HG03558 (cell line): ENCODE results near the gene PAAF1.

ENCODE experiments used
- ATAC-seq: cut with Tn5 transposase; IDR thresholded peaks from one replicate; pipeline ENCODE4 v1.9.1; 2021; ENCODE audit warnings: moderate number of reproducible peaks; ENCODE audit not compliant: unreplicated experiment; ENCODE audit errors: extremely low read depth

The PAAF1 gene

DNA sequence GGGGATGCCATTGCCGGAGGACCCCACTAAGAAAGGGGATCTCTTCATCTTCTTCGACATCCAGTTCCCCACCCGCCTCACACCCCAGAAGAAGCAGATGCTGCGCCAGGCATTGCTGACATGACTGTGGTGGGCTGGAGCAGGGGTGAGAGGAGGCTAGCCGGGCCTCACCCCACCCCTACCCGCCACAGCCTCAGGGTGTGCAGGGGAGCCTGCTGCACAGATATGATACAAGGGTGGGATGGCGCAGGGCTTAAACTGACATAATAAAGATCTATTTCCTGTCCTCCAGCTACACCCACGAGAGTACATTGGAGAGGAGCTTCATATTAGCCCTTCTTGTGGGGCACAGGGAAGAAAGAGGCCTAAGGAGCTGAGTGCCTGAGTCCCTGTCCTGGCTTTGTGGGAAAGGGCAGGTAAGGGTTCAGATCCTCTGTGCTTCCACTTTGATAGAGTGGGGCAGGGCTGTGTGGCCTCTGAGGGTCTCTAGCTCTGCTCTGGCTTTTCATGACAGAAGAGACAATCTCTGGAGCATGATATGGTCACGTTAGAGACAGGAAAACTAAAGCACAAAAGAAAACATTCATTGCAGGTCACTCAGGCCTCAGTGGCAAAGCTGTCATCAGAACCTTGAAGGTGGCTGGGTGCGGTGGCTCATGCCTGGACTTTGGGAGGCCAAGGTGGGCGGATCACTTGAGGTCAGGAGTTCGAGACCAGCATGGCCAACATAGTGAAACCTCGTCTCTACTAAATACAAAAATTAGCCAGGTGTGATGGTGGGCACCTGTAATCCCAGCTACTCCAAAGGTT is 93.4 kb downstream of the PAAF1 start:
- ATAC-seq = no peak

DNA sequence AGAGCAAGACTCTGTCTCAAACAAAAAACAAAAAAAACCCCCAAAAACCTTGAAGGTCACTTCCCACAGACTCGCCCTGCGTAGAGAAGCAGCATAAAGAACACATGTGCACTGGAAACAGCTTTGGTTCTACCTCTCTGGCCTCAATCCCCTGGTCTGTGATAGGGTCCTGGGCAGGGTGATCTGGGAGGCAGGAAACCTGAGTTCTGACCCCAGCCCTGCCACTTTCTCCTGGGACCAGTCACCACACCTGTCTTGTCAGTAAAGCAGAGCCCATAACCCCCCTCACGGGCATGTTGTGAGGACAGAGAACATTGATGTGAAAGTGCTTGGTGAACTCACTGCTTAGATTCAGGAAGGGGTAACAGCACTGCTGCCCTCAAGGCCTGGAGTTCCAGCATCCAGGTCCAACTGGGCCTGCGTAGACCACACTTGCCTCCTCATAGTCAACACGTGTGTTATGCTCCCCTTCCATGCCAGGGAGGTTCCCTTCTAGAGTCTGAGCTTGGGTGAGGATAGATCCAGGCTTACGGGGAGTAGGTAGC is 94.4 kb downstream of the PAAF1 start:
- no peak for ATAC-seq

DNA sequence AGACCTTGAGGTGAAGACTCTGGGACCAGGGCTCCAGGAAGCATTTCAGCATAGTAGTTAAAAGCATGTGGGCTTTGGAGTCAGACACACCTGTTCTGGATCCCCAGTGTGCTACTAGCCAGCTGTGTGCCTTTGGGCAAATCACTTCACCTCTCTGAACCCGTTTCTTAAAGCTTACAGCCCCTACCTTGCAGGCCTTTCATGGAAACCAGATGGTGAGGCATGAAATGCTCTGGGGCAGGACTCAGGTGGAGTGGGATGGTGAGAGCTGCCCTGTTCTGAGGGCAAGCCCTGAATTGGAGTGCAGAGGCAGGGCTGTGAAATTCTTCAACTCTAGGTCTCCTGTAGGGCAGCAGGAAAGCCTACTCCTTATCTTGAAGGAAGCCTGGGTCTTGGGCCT is 95.4 kb downstream of the PAAF1 start:
- no peak for ATAC-seq

DNA sequence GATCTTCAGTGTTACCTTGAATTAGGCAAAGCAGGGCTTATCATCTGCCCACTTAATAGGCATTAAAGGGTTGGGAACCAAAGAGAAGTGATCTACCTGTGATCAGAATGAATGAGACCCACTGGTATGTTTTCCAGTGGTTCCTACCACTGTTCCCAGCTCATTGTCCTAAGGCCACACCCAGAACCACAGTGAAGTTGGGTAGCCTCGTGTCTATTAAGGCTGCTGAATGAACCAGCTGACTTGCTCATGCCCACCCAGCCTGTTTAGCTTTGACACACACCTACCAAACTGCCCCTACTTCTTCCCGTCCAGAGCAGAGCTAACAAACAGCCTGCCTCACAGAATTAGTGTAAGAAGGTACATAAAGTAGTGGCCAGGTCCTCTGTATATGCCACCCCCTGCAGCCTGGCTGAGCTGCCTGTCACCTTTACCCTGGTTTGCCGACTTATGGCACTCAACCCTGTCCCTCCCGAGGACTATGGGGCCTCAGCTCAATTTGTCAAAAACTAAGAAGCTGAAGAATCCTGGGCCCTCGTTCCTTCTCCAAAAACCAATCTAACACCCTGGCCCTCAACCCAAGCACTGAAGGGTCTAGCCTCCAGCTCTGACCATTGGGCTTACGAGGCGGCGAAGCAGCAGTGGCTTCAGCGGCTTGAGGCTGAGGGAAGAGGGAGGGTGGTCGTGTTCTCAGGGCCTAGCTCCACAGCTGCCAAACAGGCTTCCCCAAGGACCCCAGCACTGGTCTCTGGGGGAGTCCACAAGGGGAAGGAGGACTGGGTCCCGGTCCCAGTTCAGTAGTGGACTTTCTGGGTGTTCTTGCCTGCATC is 96.0 kb downstream of the PAAF1 start:
- no peak for ATAC-seq

DNA sequence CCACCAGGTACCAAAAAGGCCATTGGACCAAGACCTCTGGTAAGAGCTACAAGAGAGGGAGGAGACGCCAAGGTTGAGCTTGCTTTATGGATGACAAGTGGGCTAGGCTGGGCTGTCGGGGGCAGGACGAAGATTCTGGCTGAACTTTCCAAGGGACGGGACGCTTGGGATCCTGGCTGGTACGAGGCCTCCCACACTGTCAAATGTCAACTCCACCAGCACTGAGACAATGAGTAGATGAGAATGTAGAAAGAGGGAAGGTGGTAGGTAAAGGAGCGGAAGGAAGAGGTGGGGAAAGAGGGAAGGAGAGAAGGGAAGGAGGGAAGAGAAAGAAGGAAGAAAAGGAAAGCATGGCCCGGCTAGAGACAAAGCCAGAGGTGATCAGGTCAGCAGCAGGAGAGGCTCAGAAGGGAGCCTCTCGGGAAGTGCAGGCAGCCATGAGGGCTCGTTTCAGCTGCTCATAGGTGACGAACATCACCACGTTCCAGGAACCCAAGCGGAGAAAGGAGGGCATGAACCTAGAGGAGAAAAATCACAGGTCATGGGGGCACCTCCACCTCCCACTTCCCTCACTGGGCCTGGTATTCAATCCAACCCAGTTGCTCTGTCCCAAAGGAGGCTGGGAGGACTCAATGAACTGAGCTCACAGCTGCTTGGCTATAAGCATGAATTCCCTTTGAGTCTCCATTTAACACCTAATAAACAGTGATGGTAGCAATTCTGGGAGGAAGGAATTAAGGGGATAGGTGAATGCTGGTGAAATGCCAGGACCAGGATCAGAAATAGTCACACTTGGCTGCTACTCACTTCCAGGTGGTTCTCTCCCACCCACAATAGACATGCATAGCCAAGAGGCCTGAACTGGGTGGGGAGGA is 98.0 kb downstream of the PAAF1 start:
- no peak for ATAC-seq

DNA sequence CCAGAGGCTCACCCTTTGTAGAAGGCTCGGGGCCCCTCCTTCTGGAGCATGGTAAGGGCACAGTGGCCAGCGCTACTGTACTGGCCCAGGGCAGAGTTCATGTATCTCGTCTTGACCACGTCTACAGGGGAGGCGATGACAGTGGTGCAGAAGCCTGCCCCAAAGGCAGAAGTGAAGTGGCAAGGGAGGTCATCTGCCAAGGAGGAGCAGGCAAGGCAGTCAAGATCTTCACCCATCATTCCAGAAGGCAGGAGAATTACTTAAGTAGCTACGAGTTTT is 98.6 kb downstream of the PAAF1 start:
- no peak for ATAC-seq

DNA sequence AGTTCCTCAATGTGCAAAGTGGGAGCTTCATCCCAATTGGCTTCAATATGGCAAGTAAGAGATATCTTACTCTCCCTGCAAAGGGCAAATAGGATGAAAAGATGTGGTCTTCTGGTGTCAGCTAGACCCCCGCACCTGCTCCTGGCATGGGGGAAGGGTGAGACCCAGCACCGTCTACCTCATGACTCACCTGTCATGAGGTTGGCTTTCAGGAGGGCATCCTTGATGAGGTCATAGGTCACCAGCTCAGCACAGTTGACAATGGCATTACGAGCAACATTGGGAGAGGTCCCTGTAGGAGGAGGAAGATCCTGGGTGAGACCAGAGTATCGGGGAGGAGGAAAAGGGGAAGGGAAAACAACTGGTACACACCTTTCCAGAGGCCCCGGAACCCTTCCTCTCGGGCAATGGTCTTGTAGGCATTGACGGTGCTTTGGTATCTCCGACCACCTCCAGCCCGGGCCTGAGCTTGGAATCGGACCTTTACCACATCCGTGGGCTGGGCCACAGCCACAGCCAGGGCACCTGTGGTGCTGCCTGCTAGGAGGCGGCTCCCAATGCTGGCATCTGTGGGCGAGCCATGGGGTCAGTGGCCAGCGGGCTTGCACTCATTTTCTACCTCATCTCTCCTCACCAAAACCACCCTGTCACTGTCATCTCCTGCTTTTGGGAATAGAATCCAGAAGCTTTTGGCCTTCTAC is 99.8 kb downstream of the PAAF1 start:
- ATAC-seq = no peak

DNA sequence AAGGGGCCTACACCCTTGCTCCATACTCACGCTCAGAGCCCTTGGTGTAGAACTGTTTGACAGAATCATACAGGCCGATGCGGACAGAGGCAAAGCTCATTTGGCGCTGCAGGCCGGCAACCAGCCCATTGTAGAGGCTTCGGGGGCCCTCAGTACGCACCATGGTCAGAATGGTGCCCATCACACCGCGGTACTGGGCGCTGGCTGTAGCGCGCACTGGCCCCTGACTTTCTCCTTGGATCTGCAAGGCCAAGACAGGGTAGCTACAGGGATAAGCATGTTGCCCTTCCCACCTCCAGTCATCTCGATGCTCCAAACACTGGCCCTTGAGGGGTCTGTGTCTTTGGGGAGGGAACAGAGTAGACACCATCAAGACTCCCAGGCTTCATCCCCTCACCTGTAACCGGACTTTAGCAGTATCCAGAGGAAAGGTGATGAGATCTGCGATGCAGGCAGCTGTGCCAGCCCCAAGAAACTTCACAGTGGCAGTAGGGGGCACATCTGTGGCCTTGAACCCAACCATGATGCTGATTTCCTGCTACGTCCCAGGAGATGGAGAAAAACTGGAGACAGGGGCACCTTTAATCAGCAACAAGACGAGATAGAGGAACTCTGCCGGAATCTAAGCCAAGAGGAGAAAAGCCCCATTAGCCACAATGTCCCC is 101.2 kb downstream of the PAAF1 start:
- no peak for ATAC-seq

DNA sequence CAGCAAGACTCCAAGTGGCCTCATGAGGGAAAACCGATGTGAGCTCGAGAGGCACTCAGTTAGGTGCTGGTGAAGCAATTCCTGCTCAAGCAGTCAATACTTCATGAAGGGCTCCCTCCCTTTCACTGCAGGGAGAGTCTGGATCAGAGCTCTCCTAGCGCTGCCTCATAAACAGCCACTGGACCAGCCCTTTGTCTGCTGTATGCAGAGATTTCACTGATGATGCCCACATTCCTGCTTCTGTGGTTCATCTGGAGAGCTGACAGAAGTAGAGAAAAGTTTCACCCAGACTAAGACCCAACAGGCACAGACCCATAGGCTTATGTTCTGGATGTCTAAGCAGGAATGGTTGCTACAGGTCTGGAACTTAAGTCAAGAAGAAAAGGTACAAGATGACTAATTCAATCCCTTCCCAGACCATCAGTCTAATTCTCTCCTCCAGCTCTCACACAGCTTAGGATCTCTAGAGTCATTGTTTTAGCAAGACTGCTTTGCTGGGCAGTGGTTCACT is 101.8 kb downstream of the PAAF1 start:
- ATAC-seq = no peak

DNA sequence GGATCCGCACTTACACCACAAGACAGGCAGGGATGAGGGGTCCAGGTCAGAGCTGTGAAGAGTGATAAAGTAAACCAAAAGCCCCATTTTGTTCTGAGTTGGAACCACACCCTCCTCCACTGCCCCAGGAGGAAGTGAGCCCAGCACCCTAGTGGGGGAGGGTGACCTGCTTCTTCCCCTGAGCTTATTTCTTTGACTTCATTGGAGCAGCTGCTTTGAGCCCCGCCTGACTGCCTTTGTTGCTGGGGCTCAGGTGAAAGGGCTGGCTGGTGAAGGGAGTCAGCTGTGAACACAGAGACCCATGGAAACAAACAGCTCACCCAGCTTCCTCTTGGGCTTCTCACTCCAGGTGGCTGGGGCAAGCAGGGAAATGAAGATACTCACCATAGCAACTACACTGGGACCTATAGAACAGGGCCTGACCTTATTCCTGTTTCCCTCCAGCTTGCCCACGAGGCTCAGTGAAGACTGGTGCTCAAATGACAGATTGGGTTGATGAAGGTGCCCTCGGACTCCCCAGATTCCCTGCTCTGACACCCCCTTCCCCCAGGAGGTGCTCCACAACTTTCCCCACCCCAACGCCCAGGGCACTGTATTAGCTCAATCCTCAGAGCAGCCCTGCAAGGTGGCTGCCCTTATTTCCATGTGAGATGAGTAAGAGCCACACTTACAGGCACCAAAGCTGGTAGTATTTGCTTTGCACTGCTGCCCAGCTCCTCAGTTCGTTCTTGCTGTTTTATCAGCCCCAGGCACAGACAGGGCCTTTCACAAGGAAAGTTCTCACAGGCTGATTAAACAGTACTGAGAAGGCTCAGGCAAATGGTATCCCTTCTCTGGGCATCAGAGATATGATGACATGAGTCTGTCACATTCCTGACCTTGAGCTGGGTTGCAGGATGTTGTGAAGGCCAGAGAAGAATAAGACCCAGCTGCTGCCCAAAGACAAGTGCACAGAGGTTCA is 103.5 kb downstream of the PAAF1 start:
- peak; percentile 25 for ATAC-seq
